Prostate gland (tissue), 2 donors: Measurements from ENCODE around the gene ATP5PB. TPM values are rescaled to one million over a fixed set of nuclear protein-coding genes. Genes with fewer than 3 reads are reported as not detected.

Source experiments
- DNase-seq: peaks from one replicate; pipeline ENCODE4 v3.0.0-alpha.2; 2019; ENCODE audit warnings: low spot score
- H3K27ac ChIP-seq, 2 donors: fragments of 200-600 bp; sonication (generic); 2 replicates each; pipeline ENCODE4 v1.5.1; 2017 to 2019
- H3K27me3 ChIP-seq: fragments of 200-600 bp; sonication (generic); replicated peaks from 2 replicates; pipeline ENCODE4 v1.5.1; 2019; ENCODE audit not compliant: insufficient read depth
- H3K36me3 ChIP-seq, 2 donors: fragments of 200-600 bp; sonication (generic); 1 replicate in 1 of 2; 2 replicates in 1 of 2; pipeline versions ENCODE4 v1.5.1 to v1.8.1; 2017 to 2019
- H3K4me1 ChIP-seq: fragments of 200-600 bp; sonication (generic); replicated peaks from 2 replicates; pipeline ENCODE4 v1.5.1; 2019
- H3K4me3 ChIP-seq, 2 donors: fragments of 200-600 bp; sonication (generic); 2 replicates each; pipeline ENCODE4 v1.5.1; 2017 to 2019
- H3K9me3 ChIP-seq: fragments of 200-600 bp; sonication (generic); 2 replicates; pipeline ENCODE4 v1.5.1; 2017
- POLR2A ChIP-seq: fragments of 450-650 bp; IDR thresholded peaks from one replicate; pipeline ENCODE4 v1.6.1; 2016; ENCODE audit warnings: antibody characterized with exemption, mild to moderate bottlenecking
- POLR2AphosphoS5 ChIP-seq: sonication (generic); formaldehyde crosslinking; IDR thresholded peaks from one replicate; pipeline ENCODE4 v1.6.1; 2017; ENCODE audit warnings: antibody characterized with exemption
- WGBS: methylation state at CpG from one replicate; pipeline ENCODE4 v1.1.5; 2018; 5-methylcytosine and 5-hydroxymethylcytosine counted together
- intact Hi-C: fragments of 100-400 bp; cut with DNase I; formaldehyde crosslinking; loops from one replicate; pipeline ENCODE4 v1.14.2; 2022
- total RNA-seq, 2 donors: library from RNA; depleted of rRNA; stranded (reverse); fragments of >200 nt; gene quantifications; one replicate each; pipeline ENCODE4 v1.1.0, GENCODE V29; 2016
- TF ChIP-seq, protein P1 (sequence below), 4 experiments: fragments of 200-600 bp in 2 of 4; fragments of 450-650 bp in 2 of 4; sonication (generic) in 2 of 4; IDR thresholded peaks; 1 replicate in 3 of 4; 2 replicates in 1 of 4; pipeline ENCODE4 v1.5.1; 2016 to 2019; ENCODE audit warnings: antibody characterized with exemption in 4 of 4, mild to moderate bottlenecking in 2 of 4, moderate library complexity in 2 of 4

The ATP5PB gene
- total RNA-seq, 2 donors from 2014 or later, result 144 to 192 TPM

DNA sequence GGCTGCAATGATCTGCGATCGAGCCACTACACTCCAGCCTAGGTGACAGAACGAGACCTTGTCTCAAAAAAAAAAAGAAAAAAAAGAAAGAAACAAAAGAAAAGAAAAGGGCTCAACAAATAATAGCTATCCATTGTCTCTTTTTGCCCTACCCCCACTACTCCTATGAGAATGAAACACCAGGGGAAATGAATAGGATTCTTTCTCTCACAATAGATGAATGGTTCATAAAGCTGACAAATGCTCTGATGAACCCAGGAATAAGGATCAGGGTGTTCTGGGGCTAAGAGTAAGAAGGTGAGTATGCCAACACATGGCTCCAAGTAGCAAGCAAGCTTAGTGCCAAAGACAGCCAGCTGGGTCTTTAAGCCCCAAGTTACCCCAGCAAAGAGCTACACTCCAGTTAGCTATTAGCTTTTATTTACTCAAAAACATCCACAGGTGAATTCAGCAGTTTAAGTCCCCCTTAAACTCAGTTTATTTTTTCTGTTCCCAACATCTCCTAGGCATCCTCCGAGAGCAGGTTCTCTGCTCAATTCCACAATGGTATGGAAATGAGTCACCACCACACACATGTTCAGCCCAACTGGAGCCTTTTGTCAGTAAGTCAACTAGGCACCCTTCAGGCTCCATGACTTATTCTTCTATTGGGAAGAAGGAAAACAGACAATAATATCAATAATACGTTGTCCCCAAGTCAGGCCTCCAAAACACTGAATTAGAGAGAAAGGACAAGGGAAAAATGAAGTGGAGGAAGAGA is 49.9 kb downstream of the ATP5PB start:
- intact Hi-C loops, result no loop called here
- Histone ChIP-seq H3K4me3 (no peak overlapping the region), H3K27me3 (no peaks in the 10 kb centered on the region), H3K4me1 (no peaks in the 10 kb centered on the region), H3K9me3 (no peaks in the 10 kb centered on the region), H3K27ac (no peak overlapping the region), H3K36me3 (no peaks in the 10 kb centered on the region)
- WGBS, result 92% methylated on average over 5 of the region's 5 CpGs
- no peak for TF ChIP-seq POLR2A
- TF ChIP-seq, protein P1, sequence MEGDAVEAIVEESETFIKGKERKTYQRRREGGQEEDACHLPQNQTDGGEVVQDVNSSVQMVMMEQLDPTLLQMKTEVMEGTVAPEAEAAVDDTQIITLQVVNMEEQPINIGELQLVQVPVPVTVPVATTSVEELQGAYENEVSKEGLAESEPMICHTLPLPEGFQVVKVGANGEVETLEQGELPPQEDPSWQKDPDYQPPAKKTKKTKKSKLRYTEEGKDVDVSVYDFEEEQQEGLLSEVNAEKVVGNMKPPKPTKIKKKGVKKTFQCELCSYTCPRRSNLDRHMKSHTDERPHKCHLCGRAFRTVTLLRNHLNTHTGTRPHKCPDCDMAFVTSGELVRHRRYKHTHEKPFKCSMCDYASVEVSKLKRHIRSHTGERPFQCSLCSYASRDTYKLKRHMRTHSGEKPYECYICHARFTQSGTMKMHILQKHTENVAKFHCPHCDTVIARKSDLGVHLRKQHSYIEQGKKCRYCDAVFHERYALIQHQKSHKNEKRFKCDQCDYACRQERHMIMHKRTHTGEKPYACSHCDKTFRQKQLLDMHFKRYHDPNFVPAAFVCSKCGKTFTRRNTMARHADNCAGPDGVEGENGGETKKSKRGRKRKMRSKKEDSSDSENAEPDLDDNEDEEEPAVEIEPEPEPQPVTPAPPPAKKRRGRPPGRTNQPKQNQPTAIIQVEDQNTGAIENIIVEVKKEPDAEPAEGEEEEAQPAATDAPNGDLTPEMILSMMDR (IDR thresholded peaks at IDR 0.05), result no peak
- no peak for TF ChIP-seq POLR2AphosphoS5
- DNase-seq, result no peak

DNA sequence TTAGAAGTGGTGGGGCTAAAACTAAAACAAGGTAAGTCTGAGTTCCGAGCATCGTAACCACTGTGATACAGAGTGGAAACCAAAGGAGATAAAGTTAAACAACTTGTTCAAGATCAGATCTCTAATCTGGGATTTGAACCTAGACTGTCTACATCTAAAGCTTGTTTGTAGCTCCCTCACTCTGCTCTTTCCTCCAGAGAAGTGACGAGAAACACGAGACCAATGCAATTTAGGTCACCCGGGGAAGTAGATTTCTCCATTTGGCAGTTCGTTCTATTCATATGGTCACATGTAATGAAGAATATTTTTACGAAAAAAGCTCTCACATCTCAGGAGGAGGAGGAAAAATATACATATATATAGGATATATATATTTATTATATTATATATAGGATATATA is 52.4 kb downstream of the ATP5PB start:
- Histone ChIP-seq H3K27ac (no peak overlapping the region), H3K4me3 (no peak overlapping the region), H3K27me3 (no peaks in the 10 kb centered on the region), H3K4me1 (no peaks in the 10 kb centered on the region), H3K9me3 (no peaks in the 10 kb centered on the region), H3K36me3 (no peaks in the 10 kb centered on the region)
- DNase-seq, result no peak
- TF ChIP-seq POLR2A, result no peak
- TF ChIP-seq, protein P1 (IDR thresholded peaks at IDR 0.05), result no peak
- TF ChIP-seq POLR2AphosphoS5, result no peak
- intact Hi-C loops, result no loop called here
- 79% methylated on average over 7 of the region's 7 CpGs for WGBS

DNA sequence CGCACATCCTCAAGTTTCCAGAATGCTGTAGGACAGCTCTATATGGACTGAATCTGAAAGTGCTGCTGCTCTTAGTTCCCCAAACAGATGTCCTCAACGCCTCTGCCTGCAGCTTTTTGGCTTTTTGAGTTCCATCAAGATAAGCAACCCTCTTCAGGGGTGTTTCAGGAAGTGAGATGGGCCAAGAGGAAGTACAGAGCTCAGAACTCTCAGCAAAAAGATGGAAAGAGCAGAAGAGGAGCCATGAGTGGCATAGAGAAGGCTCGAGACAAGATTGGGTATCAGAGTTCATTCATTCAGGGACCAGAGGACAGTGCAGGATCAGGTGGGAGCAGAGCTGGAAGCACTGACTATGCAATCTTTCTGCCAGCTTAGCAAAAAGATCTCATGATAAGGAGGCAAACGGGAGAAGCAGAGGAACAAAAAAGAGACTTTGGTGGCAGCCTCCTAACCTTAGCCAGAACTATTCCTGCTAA is 54.4 kb downstream of the ATP5PB start, which contains the start of the genes ADORA3 and TMIGD3:
TSS of gene ADORA3 (minus strand) at position 49 of the 476 bp plus-strand sequence. CDS start 279 bp downstream, outside the sequence.
TSS of gene TMIGD3 (minus strand) at position 49 of the 476 bp plus-strand sequence. CDS start 279 bp downstream, outside the sequence.
- H3K27me3 ChIP-seq, result no peaks in the 10 kb centered on the region
- no peak for DNase-seq
- no peak for TF ChIP-seq POLR2A
- TF ChIP-seq, protein P1 (IDR thresholded peaks at IDR 0.05), result no peak
- no peak for TF ChIP-seq POLR2AphosphoS5
- H3K9me3 ChIP-seq, result no peaks in the 10 kb centered on the region
- intact Hi-C loops, result no loop called here
- no peak within 1 kb of the TSS for H3K27ac ChIP-seq
- H3K4me1 ChIP-seq, result peaks cover 9% of the 10 kb centered on the region
- H3K4me3 ChIP-seq, result no peak within 1 kb of the TSS
- no peaks in the 10 kb centered on the region for H3K36me3 ChIP-seq
- 65% methylated on average over 4 of the region's 4 CpGs for whole genome bisulfite sequencing

DNA sequence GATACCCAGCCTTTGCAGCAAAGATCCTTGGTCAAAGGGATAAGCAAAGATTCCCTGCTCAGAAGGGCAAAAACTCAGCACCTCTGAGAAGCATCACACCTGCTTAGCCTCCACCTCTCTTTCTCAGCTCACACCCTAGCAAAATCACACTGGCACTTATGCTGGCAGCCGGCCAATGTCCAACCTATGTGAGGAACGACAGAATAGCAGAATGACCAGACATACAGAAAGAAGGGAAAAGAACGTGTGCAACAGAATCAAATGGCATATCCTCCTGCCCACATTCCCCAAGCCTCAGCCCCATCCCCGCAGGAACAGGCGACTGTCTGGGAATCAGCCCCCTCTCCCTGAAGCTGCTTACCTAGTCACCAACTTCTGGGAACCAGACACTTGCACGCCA is 54.8 kb downstream of the ATP5PB start:
- no peak for DNase-seq
- TF ChIP-seq, protein P1 (IDR thresholded peaks at IDR 0.05), result no peak
- TF ChIP-seq POLR2A (no peak), POLR2AphosphoS5 (no peak)
- no peak overlapping the region for H3K4me3 ChIP-seq
- H3K9me3 ChIP-seq, result no peaks in the 10 kb centered on the region
- peaks cover 9% of the 10 kb centered on the region for H3K4me1 ChIP-seq
- WGBS, result 73% methylated on average over 6 of the region's 6 CpGs
- no peaks in the 10 kb centered on the region for H3K27me3 ChIP-seq
- intact Hi-C loops, result no loop called here
- H3K36me3 ChIP-seq, result no peaks in the 10 kb centered on the region
- no peak overlapping the region for H3K27ac ChIP-seq
